HepG2 (cell line): ENCODE data around the gene SSH3. TPM values are rescaled to one million over a fixed set of nuclear protein-coding genes. Genes with fewer than 3 reads are reported as not detected.

Experiments
- ATF4 ChIP-seq, 2 experiments: fragments of 450-650 bp in 1 of 2; sonication (generic) in 1 of 2; formaldehyde crosslinking; IDR thresholded peaks; 2 replicates each; pipeline versions ENCODE4 v1.5.0 to v1.8.0; 2020 to 2022; ENCODE audit warnings: mild to moderate bottlenecking in 1 of 2, missing genetic modification reagents in 1 of 2
- CREM ChIP-seq, 2 experiments: sonication (generic) in 1 of 2; formaldehyde crosslinking in 1 of 2; IDR thresholded peaks; 2 replicates each; pipeline versions ENCODE4 v1.4.0 to v1.6.1; 2016 to 2020; ENCODE audit warnings: antibody characterized with exemption in 1 of 2, mild to moderate bottlenecking in 1 of 2, missing genetic modification reagents in 1 of 2
- FOXK1 ChIP-seq: sonication (generic); formaldehyde crosslinking; IDR thresholded peaks from 2 replicates; pipeline ENCODE4 v1.4.0; 2020; ENCODE audit warnings: low read depth, missing genetic modification reagents, borderline replicate concordance
- KAT7 ChIP-seq: IDR thresholded peaks from 2 replicates; pipeline ENCODE4 v1.6.1; 2018; ENCODE audit warnings: borderline replicate concordance, missing compliant biosample characterization
- MAX ChIP-seq: IDR thresholded peaks from 2 replicates; pipeline ENCODE4 v1.6.1; 2012; ENCODE audit warnings: inconsistent platforms
- MLXIP ChIP-seq: sonication (generic); formaldehyde crosslinking; IDR thresholded peaks from 2 replicates; pipeline ENCODE4 v1.9.0; 2021; ENCODE audit warnings: missing genetic modification reagents, borderline replicate concordance
- NFATC3 ChIP-seq: sonication (generic); formaldehyde crosslinking; IDR thresholded peaks from 2 replicates; pipeline ENCODE4 v1.5.1; 2020; ENCODE audit warnings: mild to moderate bottlenecking, missing genetic modification reagents
- NR3C1 ChIP-seq: sonication (generic); formaldehyde crosslinking; IDR thresholded peaks from 2 replicates; pipeline ENCODE4 v1.4.0; 2020; ENCODE audit warnings: missing genetic modification reagents
- PAX8 ChIP-seq: sonication (generic); formaldehyde crosslinking; IDR thresholded peaks from 2 replicates; pipeline ENCODE4 v1.8.0; 2022; ENCODE audit warnings: mild to moderate bottlenecking, missing genetic modification reagents, borderline replicate concordance
- PLRG1 ChIP-seq: fragments of 450-650 bp; conservative IDR thresholded peaks from 2 replicates; pipeline ENCODE4 v1.6.1; 2016
- SATB2 ChIP-seq: sonication (generic); formaldehyde crosslinking; IDR thresholded peaks from 2 replicates; pipeline ENCODE4 v1.5.0; 2020; ENCODE audit warnings: missing genetic modification reagents
- TFDP1 ChIP-seq: IDR thresholded peaks from 2 replicates; pipeline ENCODE4 v1.6.1; 2016; ENCODE audit warnings: missing compliant biosample characterization, missing genetic modification reagents, borderline replicate concordance
- THAP8 ChIP-seq: sonication (generic); formaldehyde crosslinking; IDR thresholded peaks from 2 replicates; pipeline ENCODE4 v1.5.1; 2020; ENCODE audit warnings: missing genetic modification reagents, mild to moderate bottlenecking, borderline replicate concordance
- ZNF180 ChIP-seq: sonication (generic); formaldehyde crosslinking; IDR thresholded peaks from 2 replicates; pipeline ENCODE4 v1.4.0; 2020; ENCODE audit warnings: low read depth, missing genetic modification reagents, borderline replicate concordance
- ZNF292 ChIP-seq: sonication (generic); formaldehyde crosslinking; IDR thresholded peaks from 2 replicates; pipeline ENCODE4 v1.8.1; 2022; ENCODE audit warnings: mild to moderate bottlenecking, low read depth, missing genetic modification reagents, borderline replicate concordance
- ZNF414 ChIP-seq: sonication (generic); formaldehyde crosslinking; IDR thresholded peaks from 2 replicates; pipeline ENCODE4 v1.5.0; 2020; ENCODE audit warnings: missing genetic modification reagents
- ZNF549 ChIP-seq: sonication (generic); formaldehyde crosslinking; IDR thresholded peaks from 2 replicates; pipeline ENCODE4 v1.5.0; 2020; ENCODE audit warnings: missing genetic modification reagents
- ZNF775 ChIP-seq: sonication (generic); formaldehyde crosslinking; IDR thresholded peaks from 2 replicates; pipeline ENCODE4 v1.4.0; 2020; ENCODE audit warnings: missing genetic modification reagents, mild to moderate bottlenecking, moderate library complexity, borderline replicate concordance
- ZNF816 ChIP-seq: sonication (generic); formaldehyde crosslinking; IDR thresholded peaks from 2 replicates; pipeline ENCODE4 v1.8.0; 2022; ENCODE audit warnings: missing genetic modification reagents, mild to moderate bottlenecking, borderline replicate concordance
- ZNF841 ChIP-seq: sonication (generic); formaldehyde crosslinking; IDR thresholded peaks from 2 replicates; pipeline ENCODE4 v1.8.1; 2023; ENCODE audit warnings: missing genetic modification reagents, borderline replicate concordance
- polyA plus RNA-seq, 8 experiments: library from polyadenylated mRNA; depleted of rRNA in 3 of 8; stranded (reverse) in 7 of 8; unstranded in 1 of 8; fragments of >200 nt; fragmentation: Illumina TruSeq in 4 of 8; extraction: Trizol in 4 of 8; gene quantifications; 2 replicates each; pipeline versions ENCODE4 v1.2.1 to v1.2.3, GENCODE V29; 2011 to 2016; ENCODE audit warnings: low read depth in 4 of 8, missing spikeins in 1 of 8, mixed read lengths in 1 of 8; ENCODE audit not compliant: insufficient read depth in 1 of 8
- total RNA-seq, 5 experiments: library from RNA; depleted of rRNA; stranded (reverse); fragments of >200 nt; fragmentation: Illumina TruSeq; extraction: Trizol; gene quantifications; 2 replicates each; pipeline ENCODE4 v1.2.3, GENCODE V29; 2016; ENCODE audit warnings: low read depth in 1 of 5
- TF ChIP-seq, protein P1 (sequence below): sonication (generic); formaldehyde crosslinking; IDR thresholded peaks from 2 replicates; pipeline ENCODE4 v1.5.0; 2020; ENCODE audit warnings: mild to moderate bottlenecking, missing genetic modification reagents

SSH3 gene
- total and polyA plus RNA-seq, 2 of the 13 experiments (the other 11 are each of a cell fraction or from before 2014, with no cell fraction given), result 12.4 to 18.8 TPM

GRCh38 chr11:67303132-67303834, at the start of gene SSH3 (continued):
- TF ChIP-seq ATF4 (CRISPR knock-in tag; IDR thresholded peaks at IDR 0.05), result no peak
- TF ChIP-seq FOXK1, result no peak
- no peak for TF ChIP-seq NFATC3 (CRISPR knock-in tag)
- TF ChIP-seq MAX, result peak; percentile 43
- no peak for TF ChIP-seq PLRG1
- TF ChIP-seq PAX8, result no peak
- no peak for TF ChIP-seq ZNF775 (CRISPR knock-in tag)
- no peak for TF ChIP-seq CREM (IDR thresholded peaks at IDR 0.05)
- TF ChIP-seq CREM (CRISPR knock-in tag; IDR thresholded peaks at IDR 0.05), result no peak
- TF ChIP-seq ZNF414, result peak; percentile 35; the same call in 1 of the 2 replicates
- no peak for TF ChIP-seq ZNF180 (CRISPR knock-in tag)
- TF ChIP-seq THAP8 (CRISPR knock-in tag), result 0 out of 2 replicates have a peak, but pooled peaks have one; percentile 66
- no peak for TF ChIP-seq ZNF292 (CRISPR knock-in tag)
- TF ChIP-seq TFDP1 (CRISPR knock-in tag), result no peak; the same call in 1 of the 2 replicates
- no peak for TF ChIP-seq ZNF841 (CRISPR knock-in tag)
- no peak for TF ChIP-seq ZNF816 (CRISPR knock-in tag)
- 0 out of 2 replicates have a peak, but pooled peaks have one; percentile 37 for TF ChIP-seq SATB2 (CRISPR knock-in tag)
- no peak for TF ChIP-seq ZNF549 (CRISPR knock-in tag)
- TF ChIP-seq MLXIP (CRISPR knock-in tag), result no peak
- no peak for TF ChIP-seq KAT7 (CRISPR knock-in tag)
- TF ChIP-seq NR3C1 (CRISPR knock-in tag), result no peak
- TF ChIP-seq, protein P1, sequence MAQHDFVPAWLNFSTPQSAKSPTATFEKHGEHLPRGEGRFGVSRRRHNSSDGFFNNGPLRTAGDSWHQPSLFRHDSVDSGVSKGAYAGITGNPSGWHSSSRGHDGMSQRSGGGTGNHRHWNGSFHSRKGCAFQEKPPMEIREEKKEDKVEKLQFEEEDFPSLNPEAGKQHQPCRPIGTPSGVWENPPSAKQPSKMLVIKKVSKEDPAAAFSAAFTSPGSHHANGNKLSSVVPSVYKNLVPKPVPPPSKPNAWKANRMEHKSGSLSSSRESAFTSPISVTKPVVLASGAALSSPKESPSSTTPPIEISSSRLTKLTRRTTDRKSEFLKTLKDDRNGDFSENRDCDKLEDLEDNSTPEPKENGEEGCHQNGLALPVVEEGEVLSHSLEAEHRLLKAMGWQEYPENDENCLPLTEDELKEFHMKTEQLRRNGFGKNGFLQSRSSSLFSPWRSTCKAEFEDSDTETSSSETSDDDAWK (CRISPR knock-in tag), result no peak
